ENCODE results near the gene EMC1. TPM values are rescaled to one million over a fixed set of nuclear protein-coding genes. Genes with fewer than 3 reads are reported as not detected.
"Not testable (repeated sequence)": the region's sequence is repeated elsewhere in the genome, so short reads cannot be mapped to it uniquely, and the experiment has no call there.

The EMC1 gene
- total RNA-seq, 1 donor from 2014 or later: 67.9 TPM

- H3K4me3 Mint-ChIP-seq: peak overlapping the region; percentile 100
- H3K27me3 Mint-ChIP-seq: no peaks in the 10 kb centered on the region
- peaks cover 29% of the 10 kb centered on the region for H3K36me3 Mint-ChIP-seq (ENCODE audit: low read depth)
- peak overlapping the region; percentile 98 for H3K27ac Mint-ChIP-seq
- intact Hi-C loops (cut with micrococcal nuclease): loop anchor here (1.0 to 10.0 kb wide), 5 partner anchors 40 to 394 kb away; partner anchors contain the start of genes AKR7A2, NBL1, SLC66A1 and UBR4
- peak; percentile 72 for DNase-seq
- no peaks in the 10 kb centered on the region for H3K9me3 Mint-ChIP-seq
- peaks cover 24% of the 10 kb centered on the region for H3K4me1 Mint-ChIP-seq
These were observed 557 bp downstream of the EMC1 start for GRCh38 chr1:19250629-19251304.

- H3K4me1 Mint-ChIP-seq: no peaks in the 10 kb centered on the region
- H3K9me3 Mint-ChIP-seq: no peaks in the 10 kb centered on the region
- H3K27me3 Mint-ChIP-seq: no peaks in the 10 kb centered on the region
- DNase-seq: peak; percentile 92
- H3K36me3 Mint-ChIP-seq (ENCODE audit: low read depth): peaks cover 70% of the 10 kb centered on the region
- no peak overlapping the region for H3K27ac Mint-ChIP-seq
- H3K4me3 Mint-ChIP-seq: no peak overlapping the region
- intact Hi-C loops (cut with micrococcal nuclease): loop anchor here (5.0 kb wide), 2 partner anchors 54 to 129 kb away; no protein-coding TSS in a partner anchor
These were observed 10.4 kb downstream of the EMC1 start for GRCh38 chr1:19240673-19241538.

DNA sequence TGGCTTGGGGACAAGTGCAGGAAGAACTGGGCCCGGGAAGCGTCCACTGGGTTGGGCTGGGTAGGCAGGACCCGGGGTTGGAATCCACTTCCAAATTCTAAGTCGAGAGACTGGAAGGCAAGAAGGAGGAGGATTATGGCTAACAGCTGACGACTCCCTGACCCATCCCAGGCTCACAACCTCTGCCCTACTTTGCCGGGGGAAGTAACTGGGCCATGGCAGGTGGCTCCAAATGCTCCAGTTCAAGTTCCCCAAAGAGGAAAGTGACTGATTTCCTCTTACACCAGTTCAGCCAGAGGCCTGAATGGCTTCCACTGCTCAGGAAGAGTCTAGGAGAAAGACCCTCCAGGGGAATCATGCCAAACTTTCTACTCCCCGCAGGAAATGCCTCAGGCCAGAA is 11.4 kb downstream of the EMC1 start:
- H3K36me3 Mint-ChIP-seq (ENCODE audit: low read depth): peaks cover 70% of the 10 kb centered on the region

GRCh38 chr1:19234224-19234623 is 17.1 kb downstream of the EMC1 start:
- no peaks in the 10 kb centered on the region for H3K4me1 Mint-ChIP-seq
- peaks cover 63% of the 10 kb centered on the region for H3K36me3 Mint-ChIP-seq (ENCODE audit: low read depth)
- DNase-seq: no peak
- no peak overlapping the region for H3K4me3 Mint-ChIP-seq
- intact Hi-C loops (cut with micrococcal nuclease): no loop called here
- no peaks in the 10 kb centered on the region for H3K27me3 Mint-ChIP-seq
- no peak overlapping the region for H3K27ac Mint-ChIP-seq
- H3K9me3 Mint-ChIP-seq: no peaks in the 10 kb centered on the region

More for the DNA sequence above, 11.4 kb downstream of the EMC1 start:
- Mint-ChIP-seq H3K27me3 (no peaks in the 10 kb centered on the region), H3K27ac (no peak overlapping the region), H3K4me1 (no peaks in the 10 kb centered on the region), H3K4me3 (no peak overlapping the region), H3K9me3 (no peaks in the 10 kb centered on the region)
- intact Hi-C loops (cut with micrococcal nuclease): loop anchor here (5.0 kb wide), 2 partner anchors 53 to 128 kb away; no protein-coding TSS in a partner anchor
- no peak for DNase-seq

- H3K4me3 Mint-ChIP-seq: no peak overlapping the region
- H3K27ac Mint-ChIP-seq: no peak overlapping the region
- intact Hi-C loops (cut with micrococcal nuclease): no loop called here
- H3K9me3 Mint-ChIP-seq: no peaks in the 10 kb centered on the region
- peaks cover 59% of the 10 kb centered on the region for H3K36me3 Mint-ChIP-seq (ENCODE audit: low read depth)
- no peaks in the 10 kb centered on the region for H3K4me1 Mint-ChIP-seq
- no peaks in the 10 kb centered on the region for H3K27me3 Mint-ChIP-seq
- DNase-seq: no peak
These were observed 18.8 kb downstream of the EMC1 start for GRCh38 chr1:19232524-19232846.

DNA sequence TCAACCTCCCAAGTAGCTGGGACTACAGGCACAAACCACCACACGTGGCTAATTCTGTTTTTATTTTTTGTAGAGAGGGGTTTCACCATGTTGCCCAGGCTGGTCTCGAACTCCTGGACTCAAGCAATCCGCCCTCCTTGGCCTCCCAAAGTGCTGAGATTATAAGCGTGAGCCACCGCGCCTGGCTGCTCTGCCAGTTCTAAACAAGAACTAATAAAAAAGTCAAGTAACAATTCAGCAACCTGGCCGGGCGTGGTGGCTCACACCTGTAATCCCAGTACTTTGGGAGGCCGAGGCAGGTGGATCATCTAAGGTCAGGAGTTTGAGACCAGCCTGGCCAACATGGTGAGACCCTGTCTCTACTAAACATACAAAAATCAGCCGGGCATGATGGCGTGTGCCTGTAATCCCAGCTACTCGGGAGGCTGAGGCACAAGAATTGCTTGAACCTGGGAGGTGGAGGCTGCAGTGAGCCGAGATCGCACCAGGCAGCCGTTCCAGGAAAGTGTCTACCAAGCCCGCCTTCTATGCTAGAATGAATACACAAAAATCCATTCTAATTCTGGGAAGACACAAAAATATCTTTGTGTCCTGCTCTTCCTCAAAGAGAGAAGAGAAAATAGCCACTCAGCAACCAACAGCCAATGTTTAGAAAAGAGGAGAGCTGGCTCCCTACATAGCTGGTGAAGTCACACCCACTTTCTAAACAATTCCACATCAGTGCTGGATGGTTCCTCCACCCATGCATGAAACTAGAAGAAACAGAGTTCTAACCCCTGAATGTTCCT is 19.4 kb downstream of the EMC1 start:
- peaks cover 59% of the 10 kb centered on the region for H3K36me3 Mint-ChIP-seq (ENCODE audit: low read depth)
- H3K27me3 Mint-ChIP-seq; H3K4me3 Mint-ChIP-seq; intact Hi-C loops (cut with micrococcal nuclease); H3K27ac Mint-ChIP-seq; H3K4me1 Mint-ChIP-seq; H3K9me3 Mint-ChIP-seq; DNase-seq: not testable (repeated sequence)

- Mint-ChIP-seq H3K9me3 (no peaks in the 10 kb centered on the region), H3K4me1 (peaks cover 2% of the 10 kb centered on the region), H3K27ac (peak overlapping the region; percentile 26), H3K27me3 (no peaks in the 10 kb centered on the region), H3K36me3 (ENCODE audit: low read depth) (peaks cover 68% of the 10 kb centered on the region), H3K4me3 (no peak overlapping the region)
- DNase-seq: no peak
- intact Hi-C loops (cut with micrococcal nuclease): no loop called here
These were observed 21.4 kb downstream of the EMC1 start for GRCh38 chr1:19229828-19230325.

- intact Hi-C loops (cut with micrococcal nuclease): no loop called here
- DNase-seq: no peak
- Mint-ChIP-seq H3K27me3 (no peaks in the 10 kb centered on the region), H3K36me3 (ENCODE audit: low read depth) (peaks cover 70% of the 10 kb centered on the region), H3K27ac (no peak overlapping the region), H3K4me3 (no peak overlapping the region), H3K9me3 (no peaks in the 10 kb centered on the region), H3K4me1 (peaks cover 2% of the 10 kb centered on the region)
These were observed 22.1 kb downstream of the EMC1 start for GRCh38 chr1:19229229-19229628.

DNA sequence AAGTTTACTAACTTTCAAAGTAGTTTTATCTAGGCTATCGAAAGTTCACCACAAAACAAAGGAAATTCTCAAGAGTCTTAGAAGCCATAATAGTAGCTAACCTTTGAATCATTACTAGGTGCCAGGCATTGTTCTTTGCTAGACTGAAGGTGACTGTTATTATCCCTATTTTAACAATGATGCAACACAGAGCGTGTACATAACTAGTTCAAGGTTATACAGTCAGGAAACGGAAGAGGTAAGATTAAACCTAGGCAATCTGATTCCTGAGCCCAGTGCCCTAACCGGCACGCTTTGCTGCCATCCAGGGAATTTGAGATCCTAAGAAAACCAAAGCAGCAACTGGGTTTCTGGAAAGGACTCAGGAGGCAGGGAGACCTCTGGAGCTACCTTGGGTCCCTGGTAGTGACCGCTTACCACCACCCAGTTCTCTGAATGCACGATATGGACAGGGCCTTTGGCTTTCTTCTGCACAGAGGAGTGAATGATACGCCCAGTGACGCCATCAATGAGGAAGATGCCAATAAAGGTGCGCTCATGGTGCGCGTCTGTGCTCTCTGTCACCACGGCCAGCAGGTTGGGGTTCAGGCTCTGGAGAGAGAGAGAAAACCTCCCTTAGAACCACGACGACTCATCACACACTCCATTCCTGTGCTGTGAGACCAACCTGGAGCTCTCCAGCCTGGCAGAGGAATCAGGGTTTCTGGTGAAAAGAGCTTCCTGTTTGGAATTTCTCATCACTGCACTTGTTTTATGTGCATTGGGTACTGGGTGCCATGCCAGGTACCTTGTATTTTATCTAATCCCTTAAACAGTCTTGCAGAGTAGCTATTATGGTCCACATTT is 28.1 kb downstream of the EMC1 start:
- Mint-ChIP-seq H3K4me1 (peaks cover 10% of the 10 kb centered on the region), H3K27ac (peak overlapping the region; percentile 23)

DNA sequence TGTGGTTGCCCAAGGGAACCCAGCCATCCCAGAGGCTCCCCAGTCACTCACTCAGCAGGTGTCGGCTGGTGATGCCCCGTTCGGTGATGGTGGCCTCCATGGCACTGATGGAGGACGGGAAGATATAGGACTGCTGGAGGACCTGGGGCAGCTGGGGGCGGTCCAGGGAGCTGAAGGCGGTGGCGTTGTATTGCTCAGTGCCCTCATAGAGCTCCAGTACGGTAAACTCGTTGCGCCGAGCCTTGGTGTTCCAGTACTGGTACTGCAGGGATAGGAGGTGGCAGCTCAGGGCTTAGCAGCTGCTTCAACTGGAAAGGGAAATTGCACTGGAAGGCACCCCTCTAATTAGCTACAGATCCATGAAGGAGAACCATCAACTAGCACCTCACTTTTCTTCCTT is 28.8 kb downstream of the EMC1 start:
- Mint-ChIP-seq H3K36me3 (ENCODE audit: low read depth) (peaks cover 85% of the 10 kb centered on the region), H3K9me3 (no peaks in the 10 kb centered on the region), H3K4me1 (peaks cover 13% of the 10 kb centered on the region), H3K27ac (no peak overlapping the region), H3K27me3 (no peaks in the 10 kb centered on the region), H3K4me3 (no peak overlapping the region)
- intact Hi-C loops (cut with micrococcal nuclease): no loop called here
- no peak for DNase-seq

More for the DNA sequence above, 28.1 kb downstream of the EMC1 start:
- no peaks in the 10 kb centered on the region for H3K27me3 Mint-ChIP-seq
- no peak for DNase-seq
- H3K4me3 Mint-ChIP-seq: no peak overlapping the region
- H3K36me3 Mint-ChIP-seq (ENCODE audit: low read depth): peaks cover 84% of the 10 kb centered on the region
- intact Hi-C loops (cut with micrococcal nuclease): no loop called here
- no peaks in the 10 kb centered on the region for H3K9me3 Mint-ChIP-seq

- Mint-ChIP-seq H3K27me3 (no peaks in the 10 kb centered on the region), H3K4me3 (no peak overlapping the region), H3K9me3 (no peaks in the 10 kb centered on the region), H3K4me1 (peaks cover 11% of the 10 kb centered on the region), H3K36me3 (ENCODE audit: low read depth) (peaks cover 83% of the 10 kb centered on the region), H3K27ac (no peak overlapping the region)
- DNase-seq: no peak
- intact Hi-C loops (cut with micrococcal nuclease): no loop called here
These were observed 30.3 kb downstream of the EMC1 start for GRCh38 chr1:19220991-19221390.

DNA sequence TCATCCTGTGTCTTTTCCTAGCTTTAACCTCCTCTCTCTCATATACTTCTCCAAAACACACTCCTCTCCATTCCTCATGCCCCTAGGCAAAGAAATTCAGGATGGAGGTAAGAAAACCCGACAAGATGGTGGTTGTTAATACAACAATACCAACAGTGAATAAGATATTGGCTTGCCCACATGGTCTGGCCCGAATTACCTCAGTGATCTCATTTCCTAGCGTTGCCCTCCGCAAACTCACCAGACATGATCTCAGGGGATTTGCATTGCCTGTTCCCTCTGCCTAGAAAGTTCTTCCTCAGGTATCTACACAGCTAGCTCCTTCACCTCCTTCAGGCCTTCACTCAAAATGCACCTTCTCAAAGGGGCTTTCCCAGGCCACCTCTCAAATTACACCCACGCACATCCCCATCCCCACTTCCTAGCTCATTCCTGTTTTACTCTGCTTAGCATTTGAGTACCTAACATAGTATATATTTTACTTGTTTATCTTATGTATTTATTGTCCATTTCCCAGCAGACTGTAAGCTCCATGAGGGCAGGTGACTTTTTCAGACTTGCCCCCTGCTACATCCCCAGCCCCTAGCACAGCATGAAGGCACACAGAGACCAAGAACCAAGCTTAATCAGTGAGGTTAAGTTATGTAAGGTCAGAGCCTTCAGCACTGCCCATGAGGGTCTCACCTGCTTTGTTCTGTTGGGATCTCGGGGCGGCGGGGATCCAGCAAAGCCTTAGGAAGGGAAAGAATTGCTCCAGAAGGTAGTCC is 31.1 kb downstream of the EMC1 start:
- Mint-ChIP-seq H3K9me3 (no peaks in the 10 kb centered on the region), H3K27me3 (no peaks in the 10 kb centered on the region), H3K36me3 (ENCODE audit: low read depth) (peaks cover 78% of the 10 kb centered on the region), H3K4me1 (peaks cover 12% of the 10 kb centered on the region), H3K27ac (peak overlapping the region; percentile 62), H3K4me3 (no peak overlapping the region)
- no peak for DNase-seq
- intact Hi-C loops (cut with micrococcal nuclease): no loop called here
